Memory B cell (primary cell): ENCODE results near the gene AKNA.
A peak's percentile ranks its signal among the peaks of the same experiment; 100 is the strongest.

Experiments used
- ATAC-seq: fragments of 150-1000 bp; cut with Tn5 transposase; 2 replicates; pipeline ENCODE4 v1.10.0; 2021; ENCODE audit warnings: low read depth, mild to moderate bottlenecking, moderate library complexity
- DNase-seq, 2 donors: peaks; one replicate each; pipeline ENCODE4 v3.0.0; 2022; ENCODE audit warnings: low spot score in 2 of 2
- H3K27ac Mint-ChIP-seq: one replicate; pipeline ENCODE4 v1.8.0; 2022; ENCODE audit warnings: mild to moderate bottlenecking, moderate library complexity, mixed read lengths
- H3K27me3 Mint-ChIP-seq: one replicate; pipeline ENCODE4 v1.8.0; 2022; ENCODE audit warnings: mixed read lengths
- H3K36me3 Mint-ChIP-seq: one replicate; pipeline ENCODE4 v1.8.0; 2022; ENCODE audit warnings: mild to moderate bottlenecking, mixed read lengths
- H3K4me1 Mint-ChIP-seq: one replicate; pipeline ENCODE4 v1.8.0; 2022; ENCODE audit warnings: mixed read lengths
- H3K4me3 Mint-ChIP-seq: one replicate; pipeline ENCODE4 v1.8.0; 2022; ENCODE audit warnings: mild to moderate bottlenecking, moderate library complexity, mixed read lengths
- H3K9me3 Mint-ChIP-seq: one replicate; pipeline ENCODE4 v1.8.0; 2022; ENCODE audit warnings: mixed read lengths

AKNA gene

GRCh38 chr9:114409103-114409780, 21.5 kb upstream of the AKNA start:
- DNase-seq (no peak), ATAC-seq (no peak)
- Mint-ChIP-seq H3K36me3 (no peaks in the 10 kb centered on the region), H3K27ac (no peak overlapping the region), H3K4me3 (no peak overlapping the region), H3K9me3 (no peaks in the 10 kb centered on the region), H3K4me1 (peaks cover 12% of the 10 kb centered on the region), H3K27me3 (no peaks in the 10 kb centered on the region)

- no peaks in the 10 kb centered on the region for H3K9me3 Mint-ChIP-seq
- peaks cover 12% of the 10 kb centered on the region for H3K4me1 Mint-ChIP-seq
Measured at GRCh38 chr9:114408645-114409044, 20.9 kb upstream of the AKNA start.

GRCh38 chr9:114407889-114408288, 20.1 kb upstream of the AKNA start:
- Mint-ChIP-seq H3K9me3 (no peaks in the 10 kb centered on the region), H3K27ac (no peak overlapping the region), H3K27me3 (no peaks in the 10 kb centered on the region), H3K36me3 (no peaks in the 10 kb centered on the region), H3K4me3 (no peak overlapping the region), H3K4me1 (peaks cover 8% of the 10 kb centered on the region)
- ATAC-seq (no peak), DNase-seq (no peak)

More at GRCh38 chr9:114408645-114409044, 20.9 kb upstream of the AKNA start:
- Mint-ChIP-seq H3K27me3 (no peaks in the 10 kb centered on the region), H3K27ac (no peak overlapping the region), H3K4me3 (no peak overlapping the region), H3K36me3 (no peaks in the 10 kb centered on the region)
- ATAC-seq: no peak
- DNase-seq: no peak

GRCh38 chr9:114406441-114406840, 18.7 kb upstream of the AKNA start:
- no peak for ATAC-seq
- Mint-ChIP-seq H3K4me1 (peaks cover 8% of the 10 kb centered on the region), H3K27ac (no peak overlapping the region), H3K36me3 (no peaks in the 10 kb centered on the region), H3K27me3 (no peaks in the 10 kb centered on the region), H3K4me3 (no peak overlapping the region), H3K9me3 (no peaks in the 10 kb centered on the region)
- no peak for DNase-seq

- peak; percentile 99 for ATAC-seq
- Mint-ChIP-seq H3K9me3 (no peaks in the 10 kb centered on the region), H3K27ac (peak overlapping the region; percentile 36), H3K4me1 (peaks cover 8% of the 10 kb centered on the region), H3K36me3 (no peaks in the 10 kb centered on the region), H3K27me3 (no peaks in the 10 kb centered on the region), H3K4me3 (no peak overlapping the region)
- peak; percentile 74 to 75 for DNase-seq
Measured at GRCh38 chr9:114405294-114406034, 17.7 kb upstream of the AKNA start.

GRCh38 chr9:114404531-114404930, 16.7 kb upstream of the AKNA start:
- H3K27me3 Mint-ChIP-seq: no peaks in the 10 kb centered on the region
- H3K27ac Mint-ChIP-seq: no peak overlapping the region
- no peak overlapping the region for H3K4me3 Mint-ChIP-seq
- DNase-seq (no peak), ATAC-seq (no peak)
- no peaks in the 10 kb centered on the region for H3K36me3 Mint-ChIP-seq
- H3K4me1 Mint-ChIP-seq: peaks cover 6% of the 10 kb centered on the region
- H3K9me3 Mint-ChIP-seq: no peaks in the 10 kb centered on the region

- Mint-ChIP-seq H3K4me3 (no peak overlapping the region), H3K4me1 (peaks cover 7% of the 10 kb centered on the region), H3K27ac (no peak overlapping the region)
Measured at GRCh38 chr9:114403153-114403756, 15.5 kb upstream of the AKNA start.

GRCh38 chr9:114401344-114401743, 13.6 kb upstream of the AKNA start:
- Mint-ChIP-seq H3K4me1 (peaks cover 16% of the 10 kb centered on the region), H3K9me3 (no peaks in the 10 kb centered on the region), H3K27me3 (no peaks in the 10 kb centered on the region), H3K27ac (no peak overlapping the region), H3K36me3 (peaks cover 2% of the 10 kb centered on the region), H3K4me3 (no peak overlapping the region)
- DNase-seq (no peak), ATAC-seq (no peak)

More at GRCh38 chr9:114403153-114403756, 15.5 kb upstream of the AKNA start:
- ATAC-seq (no peak), DNase-seq (no peak)
- Mint-ChIP-seq H3K9me3 (no peaks in the 10 kb centered on the region), H3K27me3 (no peaks in the 10 kb centered on the region), H3K36me3 (no peaks in the 10 kb centered on the region)

- peaks cover 6% of the 10 kb centered on the region for H3K36me3 Mint-ChIP-seq
- DNase-seq (no peak), ATAC-seq (no peak)
- peaks cover 21% of the 10 kb centered on the region for H3K4me1 Mint-ChIP-seq
- H3K9me3 Mint-ChIP-seq: no peaks in the 10 kb centered on the region
- no peak overlapping the region for H3K27ac Mint-ChIP-seq
- no peak overlapping the region for H3K4me3 Mint-ChIP-seq
- H3K27me3 Mint-ChIP-seq: no peaks in the 10 kb centered on the region
Measured at GRCh38 chr9:114400772-114401171, 13.0 kb upstream of the AKNA start.

- peaks cover 21% of the 10 kb centered on the region for H3K4me1 Mint-ChIP-seq
- no peak for ATAC-seq
- no peak for DNase-seq
- peaks cover 8% of the 10 kb centered on the region for H3K36me3 Mint-ChIP-seq
- no peaks in the 10 kb centered on the region for H3K9me3 Mint-ChIP-seq
- H3K27me3 Mint-ChIP-seq: no peaks in the 10 kb centered on the region
- no peak overlapping the region for H3K4me3 Mint-ChIP-seq
- H3K27ac Mint-ChIP-seq: no peak overlapping the region
Measured at GRCh38 chr9:114400219-114400618, 12.4 kb upstream of the AKNA start.

GRCh38 chr9:114399381-114399780, 11.6 kb upstream of the AKNA start:
- ATAC-seq (no peak), DNase-seq (no peak)
- no peak overlapping the region for H3K4me3 Mint-ChIP-seq
- no peak overlapping the region for H3K27ac Mint-ChIP-seq
- H3K36me3 Mint-ChIP-seq: peaks cover 11% of the 10 kb centered on the region
- H3K27me3 Mint-ChIP-seq: no peaks in the 10 kb centered on the region
- H3K9me3 Mint-ChIP-seq: no peaks in the 10 kb centered on the region
- H3K4me1 Mint-ChIP-seq: peaks cover 29% of the 10 kb centered on the region

GRCh38 chr9:114397848-114398605, 10.2 kb upstream of the AKNA start:
- Mint-ChIP-seq H3K27ac (peak overlapping the region; percentile 94), H3K9me3 (no peaks in the 10 kb centered on the region), H3K36me3 (peaks cover 15% of the 10 kb centered on the region), H3K4me3 (peak overlapping the region; percentile 86), H3K4me1 (peaks cover 35% of the 10 kb centered on the region), H3K27me3 (no peaks in the 10 kb centered on the region)
- ATAC-seq (peak; percentile 78), DNase-seq (peak; percentile 92 to 96)

- ATAC-seq (no peak), DNase-seq (no peak)
- peak overlapping the region; percentile 86 for H3K4me3 Mint-ChIP-seq
- H3K27me3 Mint-ChIP-seq: no peaks in the 10 kb centered on the region
- peak overlapping the region; percentile 94 for H3K27ac Mint-ChIP-seq
- H3K9me3 Mint-ChIP-seq: no peaks in the 10 kb centered on the region
- peaks cover 17% of the 10 kb centered on the region for H3K36me3 Mint-ChIP-seq
- H3K4me1 Mint-ChIP-seq: peaks cover 38% of the 10 kb centered on the region
Measured at GRCh38 chr9:114397219-114397847, 9.6 kb upstream of the AKNA start.
